DOHH2 (cell line): Measurements from ENCODE around the gene PEAK1.

Experiments used
- H3F3A ChIP-seq: fragments of 200-600 bp; sonication (generic), shearing (Covaris generic); 2 replicates; pipeline ENCODE4 v1.6.0; 2016; ENCODE audit warnings: antibody characterized with exemption, mild to moderate bottlenecking; ENCODE audit not compliant: control insufficient read depth, insufficient read depth
- H3K27ac ChIP-seq: fragments of 200-600 bp; sonication (generic); 2 replicates; pipeline ENCODE4 v1.5.1; 2014; ENCODE audit warnings: low read depth, mild to moderate bottlenecking, low read length, moderate library complexity
- H3K27me3 ChIP-seq: fragments of 200-600 bp; sonication (generic); 2 replicates; pipeline ENCODE4 v1.6.1; 2014; ENCODE audit warnings: mild to moderate bottlenecking, low read length, mixed read lengths; ENCODE audit not compliant: control insufficient read depth
- H3K36me3 ChIP-seq: fragments of 200-600 bp; sonication (generic); 2 replicates; pipeline ENCODE4 v1.6.1; 2014; ENCODE audit warnings: mild to moderate bottlenecking, low read length, moderate library complexity, mixed read lengths; ENCODE audit not compliant: control insufficient read depth
- H3K4me1 ChIP-seq: fragments of 200-600 bp; sonication (generic); 2 replicates; pipeline ENCODE4 v1.6.1; 2014; ENCODE audit warnings: mild to moderate bottlenecking, low read length, mixed read lengths; ENCODE audit not compliant: control insufficient read depth
- H3K4me2 ChIP-seq: fragments of 200-600 bp; sonication (generic); 2 replicates; pipeline ENCODE4 v1.6.0; 2014; ENCODE audit warnings: mild to moderate bottlenecking, low read length, moderate library complexity
- H3K4me3 ChIP-seq: fragments of 200-600 bp; sonication (generic); 2 replicates; pipeline ENCODE4 v1.5.1; 2014; ENCODE audit warnings: mild to moderate bottlenecking, low read length, mixed read lengths
- H3K79me2 ChIP-seq: fragments of 200-600 bp; sonication (generic); 2 replicates; pipeline ENCODE4 v1.6.1; 2014; ENCODE audit warnings: mild to moderate bottlenecking, low read length, mixed read lengths; ENCODE audit not compliant: control insufficient read depth
- H3K9me2 ChIP-seq: fragments of 200-600 bp; sonication (generic); replicated peaks from 2 replicates; pipeline ENCODE4 v1.6.1; 2014; ENCODE audit warnings: mild to moderate bottlenecking, low read length, mixed read lengths; ENCODE audit not compliant: control insufficient read depth
- H3K9me3 ChIP-seq: fragments of 200-600 bp; sonication (generic); 2 replicates; pipeline ENCODE4 v1.6.1; 2014; ENCODE audit warnings: antibody characterized with exemption, low read length, mixed read lengths; ENCODE audit not compliant: control insufficient read depth, insufficient read depth
- H4K20me1 ChIP-seq: fragments of 200-600 bp; sonication (generic); 2 replicates; pipeline ENCODE4 v1.6.0; 2014; ENCODE audit warnings: low read depth, mild to moderate bottlenecking, antibody characterized with exemption, low read length, moderate library complexity; ENCODE audit not compliant: control insufficient read depth, insufficient read depth
- EZH2phosphoT487 ChIP-seq: fragments of 200-600 bp; sonication (generic); IDR thresholded peaks from 2 replicates; pipeline ENCODE4 v1.6.1; 2017; ENCODE audit warnings: borderline replicate concordance, mild to moderate bottlenecking, antibody characterized with exemption, low read length, moderate library complexity, mixed read lengths
- TF ChIP-seq, protein P1 (sequence below): fragments of 200-600 bp; sonication (generic); IDR thresholded peaks from one replicate; pipeline ENCODE4 v1.5.1; 2014; ENCODE audit warnings: antibody characterized with exemption, mild to moderate bottlenecking, low read depth, low read length; ENCODE audit not compliant: poor library complexity, severe bottlenecking

The PEAK1 gene

DNA sequence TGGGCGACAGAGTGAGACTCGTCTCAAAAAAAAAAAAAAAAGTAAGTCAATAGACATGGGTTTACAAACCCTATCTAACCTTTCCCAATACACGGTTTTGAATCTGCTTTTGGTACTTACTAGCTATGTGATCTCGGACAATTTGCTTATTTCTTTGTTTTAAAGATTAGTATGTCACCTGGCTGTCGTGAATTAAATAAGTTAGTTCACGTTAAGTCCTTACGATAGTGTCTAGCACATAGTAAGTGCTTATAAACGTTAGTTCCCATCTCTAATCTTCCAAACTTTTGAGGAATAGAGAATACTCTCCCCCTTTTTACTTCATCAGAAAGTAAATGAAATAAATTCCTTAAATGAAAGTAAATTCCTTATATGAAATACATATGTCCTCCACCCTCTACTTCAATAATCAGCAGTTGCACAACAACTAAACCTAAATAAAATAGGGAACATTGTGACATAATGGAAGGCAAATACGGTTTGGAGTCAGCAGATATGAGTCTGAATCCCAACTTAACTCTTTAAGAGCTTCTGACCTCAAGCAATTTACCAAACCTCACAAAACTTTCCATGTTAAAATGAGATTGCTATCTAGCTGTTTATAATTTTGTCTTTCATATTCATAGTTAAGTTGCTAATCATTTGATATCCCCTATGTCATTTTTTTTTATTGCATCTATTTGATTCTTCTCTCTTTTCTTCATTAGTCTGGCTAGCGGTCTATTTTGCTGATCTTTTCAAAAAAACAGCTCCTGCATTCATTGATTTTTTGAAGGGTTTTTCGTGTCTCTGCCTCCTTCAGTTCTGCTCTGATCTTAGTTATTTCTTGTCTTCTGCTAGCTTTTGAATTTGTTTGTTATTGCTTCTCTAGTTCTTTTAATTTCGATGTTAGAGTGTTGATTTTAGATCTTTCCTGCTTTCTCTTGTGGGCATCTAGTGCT lies 134.6 kb downstream of the PEAK1 start:
- H3K27ac ChIP-seq, result no peak overlapping the region
- no peaks in the 10 kb centered on the region for H3K9me2 ChIP-seq
- H3K4me3 ChIP-seq, result no peak overlapping the region
- no peaks in the 10 kb centered on the region for H4K20me1 ChIP-seq
- H3K9me3 ChIP-seq, result no peaks in the 10 kb centered on the region
- no peaks in the 10 kb centered on the region for H3F3A ChIP-seq
- no peaks in the 10 kb centered on the region; the same call in 1 of the 2 replicates for H3K4me1 ChIP-seq
- H3K36me3 ChIP-seq, result no peaks in the 10 kb centered on the region
- no peak overlapping the region for H3K4me2 ChIP-seq
- H3K79me2 ChIP-seq, result no peaks in the 10 kb centered on the region
- no peaks in the 10 kb centered on the region for H3K27me3 ChIP-seq
- no peak for TF ChIP-seq EZH2phosphoT487
- TF ChIP-seq, protein P1, sequence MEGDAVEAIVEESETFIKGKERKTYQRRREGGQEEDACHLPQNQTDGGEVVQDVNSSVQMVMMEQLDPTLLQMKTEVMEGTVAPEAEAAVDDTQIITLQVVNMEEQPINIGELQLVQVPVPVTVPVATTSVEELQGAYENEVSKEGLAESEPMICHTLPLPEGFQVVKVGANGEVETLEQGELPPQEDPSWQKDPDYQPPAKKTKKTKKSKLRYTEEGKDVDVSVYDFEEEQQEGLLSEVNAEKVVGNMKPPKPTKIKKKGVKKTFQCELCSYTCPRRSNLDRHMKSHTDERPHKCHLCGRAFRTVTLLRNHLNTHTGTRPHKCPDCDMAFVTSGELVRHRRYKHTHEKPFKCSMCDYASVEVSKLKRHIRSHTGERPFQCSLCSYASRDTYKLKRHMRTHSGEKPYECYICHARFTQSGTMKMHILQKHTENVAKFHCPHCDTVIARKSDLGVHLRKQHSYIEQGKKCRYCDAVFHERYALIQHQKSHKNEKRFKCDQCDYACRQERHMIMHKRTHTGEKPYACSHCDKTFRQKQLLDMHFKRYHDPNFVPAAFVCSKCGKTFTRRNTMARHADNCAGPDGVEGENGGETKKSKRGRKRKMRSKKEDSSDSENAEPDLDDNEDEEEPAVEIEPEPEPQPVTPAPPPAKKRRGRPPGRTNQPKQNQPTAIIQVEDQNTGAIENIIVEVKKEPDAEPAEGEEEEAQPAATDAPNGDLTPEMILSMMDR, result no peak

DNA sequence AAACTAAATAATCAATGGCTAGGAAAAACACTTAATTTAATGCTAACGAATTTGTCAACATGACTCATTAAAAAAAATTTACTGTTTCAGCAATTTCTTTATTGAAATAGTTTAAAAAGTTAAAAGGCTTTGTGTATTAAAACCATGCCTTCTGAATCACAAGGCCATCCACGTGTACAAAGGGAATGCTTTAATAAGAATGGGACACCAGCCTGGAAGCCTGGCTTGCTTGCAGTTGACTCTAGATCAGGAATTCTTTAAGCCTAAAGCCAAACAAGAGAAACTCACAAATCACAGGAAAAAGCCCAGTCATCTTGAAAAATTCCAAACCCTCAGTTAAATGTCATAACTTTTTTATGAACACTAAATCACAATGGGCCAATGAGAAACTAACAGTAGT lies 137.6 kb downstream of the PEAK1 start:
- H3K9me3 ChIP-seq, result no peaks in the 10 kb centered on the region
- no peak overlapping the region for H3K27ac ChIP-seq
- no peaks in the 10 kb centered on the region for H3K79me2 ChIP-seq
- H3K9me2 ChIP-seq, result no peaks in the 10 kb centered on the region
- no peaks in the 10 kb centered on the region for H3K36me3 ChIP-seq
- H4K20me1 ChIP-seq, result no peaks in the 10 kb centered on the region
- no peak overlapping the region for H3K4me3 ChIP-seq
- no peak overlapping the region for H3K4me2 ChIP-seq
- no peaks in the 10 kb centered on the region for H3F3A ChIP-seq
- no peaks in the 10 kb centered on the region; the same call in 1 of the 2 replicates for H3K4me1 ChIP-seq
- no peaks in the 10 kb centered on the region for H3K27me3 ChIP-seq
- TF ChIP-seq, protein P1, result no peak
- TF ChIP-seq EZH2phosphoT487, result no peak

DNA sequence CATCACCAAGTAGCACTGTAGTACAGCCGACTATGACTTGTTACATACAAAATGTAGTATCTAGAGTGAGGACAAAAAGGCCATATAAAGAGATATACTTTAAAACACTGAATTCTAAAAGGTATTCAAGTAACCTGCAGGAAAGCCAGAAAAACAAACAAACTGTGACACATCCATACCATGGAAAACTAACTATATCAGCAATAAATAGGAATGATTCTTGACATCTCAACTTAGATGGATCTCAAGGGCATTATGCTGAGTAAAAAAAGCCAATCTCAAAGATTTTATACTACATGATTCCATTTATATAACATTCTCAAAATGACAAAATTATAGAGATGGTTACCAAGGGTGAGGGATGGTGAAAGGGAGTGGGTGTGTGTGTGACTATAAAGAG lies 143.0 kb downstream of the PEAK1 start:
- Histone ChIP-seq H3K27me3 (no peaks in the 10 kb centered on the region), H3K9me3 (no peaks in the 10 kb centered on the region), H3K9me2 (no peaks in the 10 kb centered on the region), H3F3A (no peaks in the 10 kb centered on the region), H3K4me2 (no peak overlapping the region), H3K4me3 (no peak overlapping the region), H3K4me1 (no peaks in the 10 kb centered on the region; the same call in 1 of the 2 replicates), H3K79me2 (no peaks in the 10 kb centered on the region), H4K20me1 (no peaks in the 10 kb centered on the region), H3K36me3 (no peaks in the 10 kb centered on the region), H3K27ac (no peak overlapping the region)
- TF ChIP-seq, protein P1, result no peak
- TF ChIP-seq EZH2phosphoT487, result no peak
